Measurements from ENCODE around the gene RPTOR. TPM values are rescaled to one million over a fixed set of nuclear protein-coding genes. Genes with fewer than 3 reads are reported as not detected.

The RPTOR gene
- total RNA-seq, 1 experiment from 2014 or later: 58.0 TPM

GRCh38 chr17:80922580-80923160 lies 378.0 kb downstream of the RPTOR start:
- H3K27me3 ChIP-seq (ENCODE audit: control insufficient read depth, insufficient read depth, low read length): no peaks in the 10 kb centered on the region
- no peaks in the 10 kb centered on the region for H3K9me3 ChIP-seq (ENCODE audit: control insufficient read depth, insufficient read depth, low read depth, low read length)
- DNase-seq (ENCODE audit: low read depth, low spot score): no peak
- no peak for TF ChIP-seq POLR2AphosphoS5 (IDR thresholded peaks at IDR 0.05; ENCODE audit: low read depth, low read length)
- TF ChIP-seq, protein P1, sequence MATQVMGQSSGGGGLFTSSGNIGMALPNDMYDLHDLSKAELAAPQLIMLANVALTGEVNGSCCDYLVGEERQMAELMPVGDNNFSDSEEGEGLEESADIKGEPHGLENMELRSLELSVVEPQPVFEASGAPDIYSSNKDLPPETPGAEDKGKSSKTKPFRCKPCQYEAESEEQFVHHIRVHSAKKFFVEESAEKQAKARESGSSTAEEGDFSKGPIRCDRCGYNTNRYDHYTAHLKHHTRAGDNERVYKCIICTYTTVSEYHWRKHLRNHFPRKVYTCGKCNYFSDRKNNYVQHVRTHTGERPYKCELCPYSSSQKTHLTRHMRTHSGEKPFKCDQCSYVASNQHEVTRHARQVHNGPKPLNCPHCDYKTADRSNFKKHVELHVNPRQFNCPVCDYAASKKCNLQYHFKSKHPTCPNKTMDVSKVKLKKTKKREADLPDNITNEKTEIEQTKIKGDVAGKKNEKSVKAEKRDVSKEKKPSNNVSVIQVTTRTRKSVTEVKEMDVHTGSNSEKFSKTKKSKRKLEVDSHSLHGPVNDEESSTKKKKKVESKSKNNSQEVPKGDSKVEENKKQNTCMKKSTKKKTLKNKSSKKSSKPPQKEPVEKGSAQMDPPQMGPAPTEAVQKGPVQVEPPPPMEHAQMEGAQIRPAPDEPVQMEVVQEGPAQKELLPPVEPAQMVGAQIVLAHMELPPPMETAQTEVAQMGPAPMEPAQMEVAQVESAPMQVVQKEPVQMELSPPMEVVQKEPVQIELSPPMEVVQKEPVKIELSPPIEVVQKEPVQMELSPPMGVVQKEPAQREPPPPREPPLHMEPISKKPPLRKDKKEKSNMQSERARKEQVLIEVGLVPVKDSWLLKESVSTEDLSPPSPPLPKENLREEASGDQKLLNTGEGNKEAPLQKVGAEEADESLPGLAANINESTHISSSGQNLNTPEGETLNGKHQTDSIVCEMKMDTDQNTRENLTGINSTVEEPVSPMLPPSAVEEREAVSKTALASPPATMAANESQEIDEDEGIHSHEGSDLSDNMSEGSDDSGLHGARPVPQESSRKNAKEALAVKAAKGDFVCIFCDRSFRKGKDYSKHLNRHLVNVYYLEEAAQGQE (IDR thresholded peaks at IDR 0.05; ENCODE audit: insufficient read depth in 1 of 2, low read depth in 2 of 2, low read length in 1 of 2): no peak
- TF ChIP-seq TCF7L2 (IDR thresholded peaks at IDR 0.05; ENCODE audit: low read depth, low read length): no peak
- TF ChIP-seq, protein P2, sequence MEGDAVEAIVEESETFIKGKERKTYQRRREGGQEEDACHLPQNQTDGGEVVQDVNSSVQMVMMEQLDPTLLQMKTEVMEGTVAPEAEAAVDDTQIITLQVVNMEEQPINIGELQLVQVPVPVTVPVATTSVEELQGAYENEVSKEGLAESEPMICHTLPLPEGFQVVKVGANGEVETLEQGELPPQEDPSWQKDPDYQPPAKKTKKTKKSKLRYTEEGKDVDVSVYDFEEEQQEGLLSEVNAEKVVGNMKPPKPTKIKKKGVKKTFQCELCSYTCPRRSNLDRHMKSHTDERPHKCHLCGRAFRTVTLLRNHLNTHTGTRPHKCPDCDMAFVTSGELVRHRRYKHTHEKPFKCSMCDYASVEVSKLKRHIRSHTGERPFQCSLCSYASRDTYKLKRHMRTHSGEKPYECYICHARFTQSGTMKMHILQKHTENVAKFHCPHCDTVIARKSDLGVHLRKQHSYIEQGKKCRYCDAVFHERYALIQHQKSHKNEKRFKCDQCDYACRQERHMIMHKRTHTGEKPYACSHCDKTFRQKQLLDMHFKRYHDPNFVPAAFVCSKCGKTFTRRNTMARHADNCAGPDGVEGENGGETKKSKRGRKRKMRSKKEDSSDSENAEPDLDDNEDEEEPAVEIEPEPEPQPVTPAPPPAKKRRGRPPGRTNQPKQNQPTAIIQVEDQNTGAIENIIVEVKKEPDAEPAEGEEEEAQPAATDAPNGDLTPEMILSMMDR (IDR thresholded peaks at IDR 0.05): no peak
- no peak for TF ChIP-seq SIN3A (IDR thresholded peaks at IDR 0.05; ENCODE audit: borderline replicate concordance, insufficient read depth, low read depth, low read length)
- BruUV-seq (replicated peaks): no TSS peak
- H3K36me3 ChIP-seq (ENCODE audit: control insufficient read depth, insufficient read depth, low read length): no peaks in the 10 kb centered on the region
- CTCF ChIA-PET: no interaction called here
- POLR2A ChIA-PET: no interaction called here
- no peak overlapping the region for H3K27ac ChIP-seq (ENCODE audit: low read length)
- H3K4me1 ChIP-seq (ENCODE audit: control insufficient read depth, insufficient read depth, low read length): no peaks in the 10 kb centered on the region
- ATAC-seq: no peak
- no peak overlapping the region for H3K4me3 ChIP-seq (ENCODE audit: low read depth in 2 of 2, low read length in 2 of 2)
- in situ Hi-C loops (cut with HindIII; ENCODE audit: low pct_unique_long_range_greater_than_20kb, low sequenced_read_pairs): no loop called here
- intact Hi-C loops (cut with micrococcal nuclease; ENCODE audit: unreplicated experiment): no loop called here

DNA sequence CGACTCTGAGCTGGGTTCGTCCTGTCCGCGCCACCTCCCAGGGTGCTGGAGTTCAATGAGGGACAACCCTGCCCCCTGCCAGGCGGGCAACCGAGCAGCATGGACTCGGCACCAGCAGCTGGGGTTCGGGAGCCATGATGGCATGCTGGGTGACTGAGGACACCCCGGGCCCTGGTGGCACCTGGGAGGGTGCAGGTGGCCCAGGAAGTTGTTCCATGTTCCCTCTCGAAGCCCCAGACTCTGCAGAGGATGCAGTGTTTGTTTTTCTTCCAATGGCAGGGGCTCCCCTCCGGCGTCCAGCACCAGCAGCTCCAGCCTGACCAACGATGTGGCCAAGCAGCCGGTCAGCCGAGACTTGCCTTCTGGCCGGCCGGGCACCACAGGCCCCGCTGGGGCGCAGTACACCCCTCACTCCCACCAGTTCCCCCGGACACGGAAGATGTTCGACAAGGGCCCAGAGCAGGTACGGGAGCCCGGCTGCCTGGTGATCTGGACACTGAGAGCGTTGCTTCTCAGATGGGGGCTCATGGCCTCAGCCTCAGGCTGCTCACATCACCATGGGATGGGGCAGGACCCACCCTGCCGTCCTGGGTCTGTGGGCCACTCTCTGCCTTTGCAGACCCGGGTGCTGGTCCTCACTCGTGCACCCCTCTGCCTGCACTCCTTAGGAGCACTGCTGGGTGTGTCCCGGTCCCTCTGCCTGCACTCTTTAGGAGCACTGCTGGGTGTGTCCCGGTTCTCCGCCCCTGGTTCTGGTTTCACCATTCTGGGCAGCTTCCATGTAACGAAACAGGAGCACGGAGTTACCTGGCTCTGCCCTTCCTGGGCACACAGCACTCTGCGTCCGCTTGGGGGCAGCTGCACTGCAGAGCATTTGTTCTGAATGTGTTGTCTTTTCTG lies 378.8 kb downstream of the RPTOR start:
- BruUV-seq (replicated peaks): no TSS peak
- DNase-seq (ENCODE audit: low read depth, low spot score): no peak
- H3K36me3 ChIP-seq (ENCODE audit: control insufficient read depth, insufficient read depth, low read length): no peaks in the 10 kb centered on the region
- no peak overlapping the region for H3K27ac ChIP-seq (ENCODE audit: low read length)
- no peaks in the 10 kb centered on the region for H3K27me3 ChIP-seq (ENCODE audit: control insufficient read depth, insufficient read depth, low read length)
- POLR2A ChIA-PET: no interaction called here
- H3K4me1 ChIP-seq (ENCODE audit: control insufficient read depth, insufficient read depth, low read length): no peaks in the 10 kb centered on the region
- intact Hi-C loops (cut with micrococcal nuclease; ENCODE audit: unreplicated experiment) (no loop called here), in situ Hi-C loops (cut with HindIII; ENCODE audit: low pct_unique_long_range_greater_than_20kb, low sequenced_read_pairs) (no loop called here)
- no peak for TF ChIP-seq SIN3A (IDR thresholded peaks at IDR 0.05; ENCODE audit: borderline replicate concordance, insufficient read depth, low read depth, low read length)
- TF ChIP-seq TCF7L2 (IDR thresholded peaks at IDR 0.05; ENCODE audit: low read depth, low read length): no peak
- no peak for TF ChIP-seq POLR2AphosphoS5 (IDR thresholded peaks at IDR 0.05; ENCODE audit: low read depth, low read length)
- TF ChIP-seq, protein P1 (IDR thresholded peaks at IDR 0.05; ENCODE audit: insufficient read depth in 1 of 2, low read depth in 2 of 2, low read length in 1 of 2): no peak
- TF ChIP-seq, protein P2 (IDR thresholded peaks at IDR 0.05): no peak
- CTCF ChIA-PET: no interaction called here
- no peaks in the 10 kb centered on the region for H3K9me3 ChIP-seq (ENCODE audit: control insufficient read depth, insufficient read depth, low read depth, low read length)
- no peak for ATAC-seq
- H3K4me3 ChIP-seq (ENCODE audit: low read depth in 2 of 2, low read length in 2 of 2): no peak overlapping the region
